Measurements from ENCODE around the gene TTYH1. TPM values are rescaled to one million over a fixed set of nuclear protein-coding genes. Genes with fewer than 3 reads are reported as not detected.

Gene TTYH1
- total and polyA plus RNA-seq, 2 experiments from 2014 or later = 1.1 TPM; not detected in 1

GRCh38 chr19:54422136-54422535 is 6.9 kb downstream of the TTYH1 start:
- Histone ChIP-seq H3K27me3 (peaks cover 56% of the 10 kb centered on the region), H3K9me3 (ENCODE audit: low read depth) (no peaks in the 10 kb centered on the region), H3K36me3 (no peaks in the 10 kb centered on the region), H3K4me3 (no peak overlapping the region), H3K4me1 (ENCODE audit: low read depth) (peaks cover 8% of the 10 kb centered on the region), H3K27ac (no peak overlapping the region)
- DNase-seq (ENCODE audit: low read depth in 1 of 2, low spot score in 1 of 2) = no peak
- TF ChIP-seq, protein P1, sequence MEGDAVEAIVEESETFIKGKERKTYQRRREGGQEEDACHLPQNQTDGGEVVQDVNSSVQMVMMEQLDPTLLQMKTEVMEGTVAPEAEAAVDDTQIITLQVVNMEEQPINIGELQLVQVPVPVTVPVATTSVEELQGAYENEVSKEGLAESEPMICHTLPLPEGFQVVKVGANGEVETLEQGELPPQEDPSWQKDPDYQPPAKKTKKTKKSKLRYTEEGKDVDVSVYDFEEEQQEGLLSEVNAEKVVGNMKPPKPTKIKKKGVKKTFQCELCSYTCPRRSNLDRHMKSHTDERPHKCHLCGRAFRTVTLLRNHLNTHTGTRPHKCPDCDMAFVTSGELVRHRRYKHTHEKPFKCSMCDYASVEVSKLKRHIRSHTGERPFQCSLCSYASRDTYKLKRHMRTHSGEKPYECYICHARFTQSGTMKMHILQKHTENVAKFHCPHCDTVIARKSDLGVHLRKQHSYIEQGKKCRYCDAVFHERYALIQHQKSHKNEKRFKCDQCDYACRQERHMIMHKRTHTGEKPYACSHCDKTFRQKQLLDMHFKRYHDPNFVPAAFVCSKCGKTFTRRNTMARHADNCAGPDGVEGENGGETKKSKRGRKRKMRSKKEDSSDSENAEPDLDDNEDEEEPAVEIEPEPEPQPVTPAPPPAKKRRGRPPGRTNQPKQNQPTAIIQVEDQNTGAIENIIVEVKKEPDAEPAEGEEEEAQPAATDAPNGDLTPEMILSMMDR (IDR thresholded peaks at IDR 0.05; ENCODE audit: low read depth, low read length) = no peak

DNA sequence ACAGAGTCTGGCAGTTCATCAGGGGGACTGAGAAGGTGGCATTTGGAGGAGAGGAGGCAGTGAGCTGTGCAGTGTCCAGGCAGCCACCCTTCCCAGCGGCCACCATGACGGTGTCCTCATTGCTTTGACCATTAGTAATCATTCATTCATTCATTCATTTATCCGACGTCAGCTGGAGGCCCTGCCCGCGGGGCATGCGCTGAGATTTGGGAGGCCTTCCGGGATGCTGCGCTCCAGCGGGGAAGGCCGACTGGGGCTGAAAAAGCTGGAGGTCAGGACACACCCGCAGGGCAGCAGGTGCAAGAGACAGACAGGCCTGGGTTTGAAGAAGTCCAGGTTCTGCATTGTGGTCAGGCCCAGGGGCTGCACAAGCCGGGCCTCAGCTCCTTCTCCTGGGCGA is 8.9 kb downstream of the TTYH1 start:
- Histone ChIP-seq H3K36me3 (no peaks in the 10 kb centered on the region), H3K9me3 (ENCODE audit: low read depth) (no peaks in the 10 kb centered on the region), H3K4me1 (ENCODE audit: low read depth) (no peaks in the 10 kb centered on the region), H3K4me3 (no peak overlapping the region), H3K27me3 (peaks cover 46% of the 10 kb centered on the region), H3K27ac (no peak overlapping the region)
- TF ChIP-seq, protein P1 (IDR thresholded peaks at IDR 0.05; ENCODE audit: low read depth, low read length) = no peak
- no peak for DNase-seq (ENCODE audit: low read depth in 1 of 2, low spot score in 1 of 2)

DNA sequence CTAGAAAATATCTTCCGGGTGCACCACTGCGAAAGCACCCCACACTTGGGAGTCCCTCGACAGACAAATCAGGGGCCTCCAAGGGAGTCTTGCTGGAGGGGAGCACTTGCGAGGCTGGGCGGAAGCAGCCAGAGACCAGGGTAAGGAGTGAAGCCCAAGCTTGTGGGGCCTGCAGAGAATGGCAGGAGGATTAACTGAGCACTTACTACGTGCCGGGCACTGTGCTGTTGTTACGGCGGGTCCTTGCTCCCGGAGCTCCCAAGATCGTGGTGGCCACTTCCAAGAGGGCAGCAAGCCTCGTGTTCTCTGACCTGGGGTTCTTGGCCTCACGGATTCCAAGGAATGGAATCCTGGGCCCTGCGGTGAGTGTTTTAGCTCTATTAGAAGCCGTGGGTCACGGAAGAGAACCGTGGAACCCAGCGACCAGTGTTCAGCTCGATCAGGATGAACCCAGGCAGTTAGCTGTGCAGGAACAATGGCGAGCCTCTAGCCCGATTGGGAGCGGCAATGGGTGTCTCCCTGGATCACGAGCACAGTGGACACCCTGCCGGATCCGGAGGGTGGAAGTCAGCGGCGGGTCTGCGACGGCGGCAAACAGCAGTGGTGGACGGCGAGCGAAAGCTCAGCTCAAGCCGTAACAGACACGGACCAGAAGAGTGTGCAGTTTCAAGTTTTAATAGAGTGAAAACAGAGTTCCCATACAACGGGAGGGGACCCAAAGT is 9.6 kb downstream of the TTYH1 start:
- Histone ChIP-seq H3K27me3 (peaks cover 41% of the 10 kb centered on the region), H3K27ac (no peak overlapping the region), H3K9me3 (ENCODE audit: low read depth) (no peaks in the 10 kb centered on the region), H3K4me1 (ENCODE audit: low read depth) (no peaks in the 10 kb centered on the region), H3K4me3 (no peak overlapping the region), H3K36me3 (no peaks in the 10 kb centered on the region)
- TF ChIP-seq, protein P1 (IDR thresholded peaks at IDR 0.05; ENCODE audit: low read depth, low read length) = no peak
- no peak for DNase-seq (ENCODE audit: low read depth in 1 of 2, low spot score in 1 of 2)

DNA sequence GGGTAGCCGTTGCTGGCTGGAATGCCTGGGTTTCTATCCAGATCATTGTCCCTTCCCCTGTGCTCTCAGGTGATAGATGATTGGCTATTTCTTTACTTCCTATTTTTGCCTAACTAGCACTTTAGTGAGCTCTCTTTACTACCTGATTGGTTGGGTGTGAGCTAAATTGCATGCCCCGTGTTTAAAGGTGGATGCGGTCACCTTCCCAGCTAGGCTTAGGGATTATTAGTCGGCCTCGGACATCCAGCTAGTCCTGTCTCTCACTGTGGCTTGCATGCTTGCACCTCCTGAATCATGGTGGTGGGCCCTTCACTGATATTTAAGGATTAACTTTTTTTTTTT is 10.1 kb downstream of the TTYH1 start:
- H3K27me3 ChIP-seq = peaks cover 36% of the 10 kb centered on the region
- TF ChIP-seq, protein P1 (IDR thresholded peaks at IDR 0.05; ENCODE audit: low read depth, low read length) = no peak
- H3K27ac ChIP-seq = no peak overlapping the region
- no peak overlapping the region for H3K4me3 ChIP-seq
- H3K4me1 ChIP-seq (ENCODE audit: low read depth) = no peaks in the 10 kb centered on the region
- H3K9me3 ChIP-seq (ENCODE audit: low read depth) = no peaks in the 10 kb centered on the region
- H3K36me3 ChIP-seq = no peaks in the 10 kb centered on the region
- DNase-seq (ENCODE audit: low read depth in 1 of 2, low spot score in 1 of 2) = no peak

GRCh38 chr19:54426291-54426931 is 11.1 kb downstream of the TTYH1 start:
- H3K4me3 ChIP-seq = no peak overlapping the region
- H3K36me3 ChIP-seq = no peaks in the 10 kb centered on the region
- no peaks in the 10 kb centered on the region for H3K4me1 ChIP-seq (ENCODE audit: low read depth)
- H3K27ac ChIP-seq = no peak overlapping the region
- DNase-seq (ENCODE audit: low read depth in 1 of 2, low spot score in 1 of 2) = no peak
- H3K9me3 ChIP-seq (ENCODE audit: low read depth) = no peaks in the 10 kb centered on the region
- TF ChIP-seq, protein P1 (IDR thresholded peaks at IDR 0.05; ENCODE audit: low read depth, low read length) = no peak
- H3K27me3 ChIP-seq = peaks cover 25% of the 10 kb centered on the region
